Panc1 (cell line): Measurements from ENCODE around the gene TOR1AIP2. TPM values are rescaled to one million over a fixed set of nuclear protein-coding genes. Genes with fewer than 3 reads are reported as not detected.

Experiments
- ATAC-seq: fragments of 200-7000 bp; cut with Tn5 transposase; 2 replicates; pipeline ENCODE4 v1.9.1; 2020; ENCODE audit warnings: mild to moderate bottlenecking, moderate library complexity
- BruUV-seq: library from RNA; stranded (reverse); fragments of 400-500 nt; replicated peaks from 2 replicates; lab custom pipeline; 2021; lab: Mats Ljungman, UMichigan
- CTCF ChIA-PET: fragments of 300-600 bp; sonication (Branson Sonifier 250); formaldehyde crosslinking; loops from one replicate; lab custom pipeline; 2022; ENCODE audit warnings: antibody characterized with exemption; lab: Charles Lee
- POLR2A ChIA-PET: fragments of 300-600 bp; sonication (Branson Sonifier 250); formaldehyde crosslinking; loops from one replicate; lab custom pipeline; 2022; ENCODE audit warnings: antibody characterized with exemption; lab: Charles Lee
- DNase-seq: peaks from one replicate; pipeline ENCODE4 v3.0.0-alpha.2; 2010; ENCODE audit warnings: low read depth, low spot score
- H3K27ac ChIP-seq: 2 replicates; pipeline ENCODE4 v1.5.1; 2011; ENCODE audit warnings: mild to moderate bottlenecking, low read length, inconsistent platforms
- H3K27me3 ChIP-seq: fragments of 200-500 bp; sonication (Bioruptor generic); 2 replicates; pipeline ENCODE4 v1.6.0; 2014; ENCODE audit warnings: low read length, inconsistent platforms; ENCODE audit not compliant: control insufficient read depth, insufficient read depth
- H3K36me3 ChIP-seq: fragments of 200-500 bp; sonication (Bioruptor generic); 2 replicates; pipeline ENCODE4 v1.5.1; 2014; ENCODE audit warnings: inconsistent platforms, mild to moderate bottlenecking, low read length, moderate library complexity; ENCODE audit not compliant: control insufficient read depth, insufficient read depth
- H3K4me1 ChIP-seq: 2 replicates; pipeline ENCODE4 v1.5.1; 2011; ENCODE audit warnings: inconsistent platforms, mild to moderate bottlenecking, low read length, moderate library complexity; ENCODE audit not compliant: control insufficient read depth, insufficient read depth
- H3K4me3 ChIP-seq, 2 experiments: 2 replicates each; pipeline ENCODE4 v1.5.1; 2011 to 2012; ENCODE audit warnings: low read depth in 2 of 2, low read length in 2 of 2, mild to moderate bottlenecking in 2 of 2, inconsistent platforms in 1 of 2, moderate library complexity in 1 of 2
- H3K9me3 ChIP-seq: fragments of 200-500 bp; sonication (Bioruptor generic); 2 replicates; pipeline ENCODE4 v1.5.1; 2014; ENCODE audit warnings: low read depth, mild to moderate bottlenecking, inconsistent platforms, low read length, moderate library complexity; ENCODE audit not compliant: control insufficient read depth, insufficient read depth
- CTCF ChIP-seq: fragments of 450-650 bp; IDR thresholded peaks from 2 replicates; pipeline ENCODE4 v1.5.1; 2017; ENCODE audit warnings: mild to moderate bottlenecking
- POLR2AphosphoS5 ChIP-seq: IDR thresholded peaks from 2 replicates; pipeline ENCODE4 v1.6.1; 2012; ENCODE audit warnings: mild to moderate bottlenecking, low read depth, low read length, moderate library complexity
- REST ChIP-seq, 2 experiments: IDR thresholded peaks; 2 replicates each; pipeline ENCODE4 v1.6.1; 2011 to 2012; ENCODE audit warnings: low read depth in 2 of 2, control low read depth in 1 of 2, low read length in 1 of 2, mild to moderate bottlenecking in 1 of 2, moderate library complexity in 1 of 2; ENCODE audit not compliant: insufficient read depth in 1 of 2
- SIN3A ChIP-seq: IDR thresholded peaks from 2 replicates; pipeline ENCODE4 v1.6.1; 2012; ENCODE audit warnings: low read depth, mild to moderate bottlenecking, low read length, moderate library complexity, borderline replicate concordance; ENCODE audit not compliant: insufficient read depth
- TCF7L2 ChIP-seq: IDR thresholded peaks from 2 replicates; pipeline ENCODE4 v1.6.1; 2011; ENCODE audit warnings: mild to moderate bottlenecking, low read depth, low read length, inconsistent platforms
- in situ Hi-C: cut with HindIII; loops from 2 replicates; pipeline ENCODE4 v1.10.0; 2016; ENCODE audit warnings: low sequenced_read_pairs, low pct_unique_long_range_greater_than_20kb
- intact Hi-C: fragments of 100-400 bp; cut with micrococcal nuclease; formaldehyde crosslinking; loops from one replicate; pipeline ENCODE4 v1.10.0; 2022; ENCODE audit not compliant: unreplicated experiment
- total RNA-seq: library from RNA; stranded (reverse); gene quantifications from one replicate; pipeline ENCODE4 v1.2.1, GENCODE V29; 2021; ENCODE audit not compliant: unreplicated experiment

Gene TOR1AIP2
- total RNA-seq, 1 experiment from 2014 or later, result 94.9 TPM

DNA sequence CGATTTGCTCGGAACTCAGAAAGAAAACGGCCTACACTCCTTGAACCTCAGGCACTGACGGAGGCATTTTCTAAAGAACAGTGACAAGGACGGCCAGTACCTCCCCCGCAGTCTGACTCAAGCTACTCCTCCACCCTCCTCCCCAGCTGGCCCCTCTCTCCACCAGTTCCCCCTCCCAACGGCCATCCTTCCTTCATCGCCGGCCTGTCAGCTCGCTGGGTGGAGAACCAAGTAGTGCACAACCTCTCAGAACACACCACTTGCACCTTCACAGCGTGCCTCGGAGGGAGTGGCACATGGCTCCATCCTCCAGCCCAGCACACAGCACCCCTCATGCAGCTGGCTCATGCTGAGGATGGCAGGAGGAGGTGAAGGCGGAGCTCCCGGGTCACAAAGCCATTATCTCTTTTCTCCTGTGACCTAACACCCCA lies 58.8 kb downstream of the TOR1AIP2 start:
- H3K27ac ChIP-seq, result no peak overlapping the region
- intact Hi-C loops, result loop anchor here (10.0 kb wide), 1 partner anchor 224 kb away; the partner anchor contains the start of gene TDRD5
- no peak overlapping the region for H3K4me3 ChIP-seq
- H3K27me3 ChIP-seq, result no peaks in the 10 kb centered on the region
- no peaks in the 10 kb centered on the region for H3K36me3 ChIP-seq
- in situ Hi-C loops, result no loop called here
- DNase-seq (no peak), ATAC-seq (no peak)
- H3K9me3 ChIP-seq, result no peaks in the 10 kb centered on the region
- no TSS peak for BruUV-seq
- ChIA-PET POLR2A (no interaction called here), CTCF (interaction anchor here (1.5 kb wide), 1 partner anchor 9 kb away, joined by 7 read pairs; no protein-coding TSS in a partner anchor)
- no peak for TF ChIP-seq SIN3A
- TF ChIP-seq TCF7L2, result no peak
- TF ChIP-seq REST (IDR thresholded peaks at IDR 0.05; ENCODE audit: insufficient read depth in 1 of 2, low read depth in 2 of 2, low read length in 1 of 2), result no peak
- TF ChIP-seq POLR2AphosphoS5, result no peak
- no peak for TF ChIP-seq CTCF
- H3K4me1 ChIP-seq, result peaks cover 12% of the 10 kb centered on the region; the same call in 1 of the 2 replicates

GRCh38 chr1:179818260-179818659 lies 59.3 kb downstream of the TOR1AIP2 start:
- no peak for TF ChIP-seq REST (IDR thresholded peaks at IDR 0.05; ENCODE audit: insufficient read depth in 1 of 2, low read depth in 2 of 2, low read length in 1 of 2)
- no peak for TF ChIP-seq TCF7L2
- no peak for TF ChIP-seq SIN3A
- TF ChIP-seq POLR2AphosphoS5, result no peak
- TF ChIP-seq CTCF, result no peak
- Histone ChIP-seq H3K27me3 (no peaks in the 10 kb centered on the region), H3K36me3 (no peaks in the 10 kb centered on the region), H3K4me1 (peaks cover 12% of the 10 kb centered on the region; the same call in 1 of the 2 replicates), H3K9me3 (no peaks in the 10 kb centered on the region), H3K27ac (no peak overlapping the region), H3K4me3 (no peak overlapping the region)
- no TSS peak for BruUV-seq
- DNase-seq (no peak), ATAC-seq (no peak)
- in situ Hi-C loops (no loop called here), intact Hi-C loops (loop anchor here (10.0 kb wide), 1 partner anchor 223 kb away; the partner anchor contains the start of gene TDRD5)
- ChIA-PET POLR2A (no interaction called here), CTCF (interaction anchor here (1.5 kb wide), 1 partner anchor 9 kb away, joined by 7 read pairs; no protein-coding TSS in a partner anchor)
